HG03097 (cell line): Measurements from ENCODE around the gene BICRAL.
"Not testable (repeated sequence)": the region's sequence is repeated elsewhere in the genome, so short reads cannot be mapped to it uniquely, and the experiment has no call there.

Experiments used
- ATAC-seq: cut with Tn5 transposase; IDR thresholded peaks from one replicate; pipeline ENCODE4 v1.9.1; 2021; ENCODE audit not compliant: unreplicated experiment, low FRiP score

BICRAL gene

GRCh38 chr6:42781796-42782688, at the start of gene BICRAL:
Gene BICRAL (plus strand): TSS chr6:42782052. CDS start chr6:42822023, 39,971 bp downstream.
- no peak for ATAC-seq

DNA sequence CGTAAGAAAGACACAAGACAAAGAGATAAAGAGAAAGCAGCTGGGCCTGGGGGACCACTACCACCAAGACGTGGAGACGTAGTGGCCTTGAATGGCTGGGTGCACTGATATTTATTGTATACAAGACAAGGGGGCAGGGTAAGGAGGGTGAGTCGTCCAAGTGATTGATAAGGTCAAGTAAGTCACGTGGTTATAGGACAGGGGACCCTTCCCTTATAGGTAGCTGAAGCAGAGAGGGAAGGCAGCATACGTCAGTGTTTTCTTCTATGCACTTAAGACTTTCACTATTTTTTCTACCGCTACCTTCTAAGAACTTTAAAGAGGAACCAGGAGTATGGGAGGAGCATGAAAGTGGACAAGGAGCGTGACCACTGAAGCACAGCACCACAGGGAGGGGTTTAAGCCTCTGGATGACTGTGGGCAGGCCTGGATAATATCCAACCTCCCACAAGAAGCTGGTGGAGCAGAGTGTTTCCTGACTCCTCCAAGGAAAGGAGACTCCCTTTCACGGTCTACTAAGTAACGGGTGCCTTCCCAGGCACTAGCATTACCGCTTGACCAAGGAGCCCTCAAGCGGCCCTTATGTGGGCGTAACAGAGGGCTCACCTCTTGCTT, 47.9 kb upstream of the BICRAL start:
- not testable (repeated sequence) for ATAC-seq

GRCh38 chr6:42735976-42736375, 45.9 kb upstream of the BICRAL start:
- ATAC-seq: no peak

- no peak for ATAC-seq
Measured at GRCh38 chr6:42740725-42741124, 41.1 kb upstream of the BICRAL start.

DNA sequence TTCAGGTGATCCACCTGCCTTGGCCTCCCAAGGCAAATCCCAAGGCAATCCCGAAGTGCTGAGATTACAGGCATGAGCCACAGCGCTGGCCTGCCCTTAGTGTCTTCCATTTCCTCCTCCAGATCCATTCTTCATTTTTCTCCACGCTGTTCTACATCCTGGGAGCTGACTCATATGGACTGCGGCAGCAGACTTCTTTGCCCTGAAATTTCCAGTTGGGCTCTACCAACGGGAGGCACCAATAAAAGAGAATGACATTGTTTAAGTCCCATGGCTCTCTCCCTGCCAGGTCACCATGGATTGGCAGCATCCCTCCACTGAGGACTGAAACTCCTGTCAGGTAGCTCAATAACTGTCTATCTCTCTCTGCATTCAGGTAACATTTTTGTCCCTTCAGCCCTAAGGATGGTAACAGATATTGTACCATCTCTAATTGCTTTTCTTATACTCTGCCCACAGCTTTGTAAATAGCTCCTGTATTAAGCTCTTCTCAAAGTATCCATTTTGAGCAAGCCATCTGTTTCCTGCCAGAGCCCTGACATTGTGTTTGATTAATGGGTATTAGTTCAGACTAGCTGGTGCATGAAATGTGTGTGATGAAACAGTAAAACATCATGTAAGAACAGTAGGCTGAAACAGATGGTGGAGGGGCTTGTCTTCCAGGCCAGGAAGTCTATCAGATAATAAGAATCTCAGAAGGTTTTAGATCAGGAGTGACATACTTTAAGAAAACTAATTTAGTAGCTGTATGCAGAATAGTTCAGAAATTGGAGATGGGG, 39.5 kb upstream of the BICRAL start:
- ATAC-seq: no peak

GRCh38 chr6:42744351-42744893, 37.4 kb upstream of the BICRAL start:
- ATAC-seq: no peak

- no peak for ATAC-seq
Measured at GRCh38 chr6:42745083-42745639, 36.7 kb upstream of the BICRAL start.

DNA sequence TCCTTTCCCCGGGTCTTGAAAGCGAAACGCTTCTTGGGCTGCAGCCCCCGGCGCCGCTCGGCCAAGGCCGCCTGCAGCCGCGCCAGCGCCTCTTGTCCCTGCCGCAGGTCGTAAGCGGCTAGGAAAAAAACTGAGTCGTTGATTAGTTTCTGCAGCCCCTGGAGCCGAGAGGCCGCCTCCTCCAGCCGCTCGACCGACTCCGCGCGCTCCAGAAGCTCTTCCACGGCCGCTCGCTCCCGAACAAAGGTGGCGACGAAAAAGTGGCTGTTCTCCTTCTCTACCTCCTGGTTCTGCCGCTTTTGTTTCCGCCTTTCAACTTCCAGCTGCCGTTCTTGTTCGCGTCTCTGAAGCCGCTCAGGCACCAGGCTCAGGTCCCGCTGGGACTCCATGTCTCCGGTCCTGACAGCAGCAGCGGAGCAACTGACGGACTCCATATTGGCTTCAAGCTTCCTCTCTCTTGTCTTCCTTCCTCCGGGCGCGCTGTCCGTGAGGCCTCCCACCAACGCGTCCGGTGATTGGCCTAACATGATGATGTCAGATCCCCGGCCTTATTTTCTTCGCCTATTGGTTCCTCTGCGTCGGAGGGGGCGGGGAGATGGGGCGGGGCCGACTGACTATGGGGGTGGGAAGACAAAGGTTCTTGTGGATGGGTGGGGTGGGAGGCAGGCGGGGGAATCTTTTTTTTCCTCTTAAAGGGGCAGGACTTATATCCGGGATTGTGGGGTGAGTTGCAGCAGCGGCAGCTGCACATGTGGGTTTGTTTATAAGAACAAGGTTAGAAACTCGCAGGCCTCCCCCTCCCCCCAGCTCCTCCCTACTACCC, 36.0 kb upstream of the BICRAL start, which contains the start of gene TBCC:
TBCC (minus strand) TSS at position 464 of the 823 bp plus-strand sequence; CDS start at position 434, 30 bp downstream.
- peak; percentile 63 for ATAC-seq

DNA sequence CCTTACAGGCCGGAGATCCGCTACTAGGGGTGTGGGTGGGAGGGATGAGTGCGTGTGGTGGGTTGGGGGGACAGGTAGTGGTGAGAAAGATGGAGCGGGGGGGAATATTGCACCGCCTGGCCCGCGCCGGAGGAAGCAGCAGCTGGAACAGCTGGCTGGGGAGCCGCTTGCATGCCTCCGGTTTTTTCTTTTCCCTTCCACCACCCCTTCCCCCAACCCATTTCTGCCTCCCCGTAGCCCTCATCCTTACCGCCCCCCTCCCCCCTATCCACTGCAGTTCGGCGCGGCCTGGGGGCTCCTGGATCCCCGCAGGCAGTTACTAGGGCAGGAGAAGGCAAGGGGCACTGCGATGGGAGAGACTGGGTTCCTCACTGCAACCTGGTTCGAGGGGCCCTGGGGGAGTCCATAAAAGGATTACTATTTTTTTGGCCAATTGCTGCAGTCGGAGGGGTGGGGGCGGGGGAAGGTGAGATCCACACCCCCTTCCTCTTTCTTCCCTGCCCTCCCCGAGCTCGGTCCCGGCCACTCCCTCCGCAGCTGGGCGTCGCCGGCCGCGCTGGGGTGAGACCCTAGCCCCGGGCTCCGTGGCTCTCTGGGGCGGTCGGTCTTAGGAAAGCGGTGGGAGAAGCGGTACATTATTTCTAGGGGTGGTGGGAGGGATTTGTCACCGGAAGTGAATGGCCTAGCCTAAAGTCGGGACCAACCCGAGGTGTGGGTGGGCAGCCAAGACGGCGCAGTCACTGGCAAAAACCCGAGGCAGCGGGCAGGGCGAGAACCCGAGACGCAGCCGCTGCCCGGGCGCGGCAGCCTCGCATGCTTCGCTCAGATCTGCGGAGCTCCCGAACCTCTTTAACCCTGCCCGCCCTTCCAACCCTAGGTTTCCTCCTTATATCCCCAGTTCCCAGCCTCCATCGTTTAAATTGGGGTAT, 35.1 kb upstream of the BICRAL start:
- ATAC-seq: peak; percentile 62

GRCh38 chr6:42748203-42748898, 33.5 kb upstream of the BICRAL start:
- no peak for ATAC-seq

- ATAC-seq: no peak
Measured at GRCh38 chr6:42751055-42751454, 30.8 kb upstream of the BICRAL start.

DNA sequence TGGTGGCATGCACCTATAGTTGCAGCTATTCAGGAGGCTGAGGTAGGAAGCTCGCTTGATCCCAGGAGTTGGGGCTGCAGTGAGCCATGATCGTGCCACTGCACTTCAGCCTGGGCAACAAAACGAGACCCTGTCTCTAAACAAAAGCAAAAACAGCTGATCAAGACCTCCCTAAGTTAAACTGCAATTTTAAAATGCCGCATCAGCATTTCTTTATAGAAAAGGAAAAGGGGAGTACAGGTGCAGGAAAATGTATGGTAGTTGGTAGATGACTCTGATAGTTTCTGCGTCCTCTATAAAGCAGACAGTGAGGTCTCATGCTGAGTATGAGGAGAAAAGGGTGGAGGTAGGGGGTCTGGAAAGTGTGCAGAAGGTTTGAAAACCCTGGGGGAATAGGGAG, 27.1 kb upstream of the BICRAL start:
- no peak for ATAC-seq

DNA sequence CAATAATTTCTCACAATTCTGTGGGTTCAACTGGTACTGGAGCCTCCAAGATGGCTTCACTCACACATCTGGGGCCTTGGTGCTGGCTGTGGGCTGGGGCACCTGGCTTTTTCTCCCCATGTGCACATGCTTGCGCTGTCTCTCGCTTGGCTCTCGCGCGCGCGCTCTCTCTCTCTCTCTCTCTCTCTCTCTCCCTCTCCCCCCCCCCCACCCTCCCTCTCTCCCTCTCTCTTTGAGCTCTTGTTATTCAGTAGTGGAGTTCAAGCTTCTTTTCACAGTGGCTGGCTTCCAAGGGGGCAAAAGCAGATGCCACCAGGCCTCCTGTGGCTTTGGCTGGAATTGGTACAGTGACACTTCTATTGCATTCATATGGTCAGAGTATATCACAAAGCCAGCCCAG, 25.1 kb upstream of the BICRAL start:
- no peak for ATAC-seq

- no peak for ATAC-seq
Measured at GRCh38 chr6:42758756-42759430, 23.0 kb upstream of the BICRAL start.

DNA sequence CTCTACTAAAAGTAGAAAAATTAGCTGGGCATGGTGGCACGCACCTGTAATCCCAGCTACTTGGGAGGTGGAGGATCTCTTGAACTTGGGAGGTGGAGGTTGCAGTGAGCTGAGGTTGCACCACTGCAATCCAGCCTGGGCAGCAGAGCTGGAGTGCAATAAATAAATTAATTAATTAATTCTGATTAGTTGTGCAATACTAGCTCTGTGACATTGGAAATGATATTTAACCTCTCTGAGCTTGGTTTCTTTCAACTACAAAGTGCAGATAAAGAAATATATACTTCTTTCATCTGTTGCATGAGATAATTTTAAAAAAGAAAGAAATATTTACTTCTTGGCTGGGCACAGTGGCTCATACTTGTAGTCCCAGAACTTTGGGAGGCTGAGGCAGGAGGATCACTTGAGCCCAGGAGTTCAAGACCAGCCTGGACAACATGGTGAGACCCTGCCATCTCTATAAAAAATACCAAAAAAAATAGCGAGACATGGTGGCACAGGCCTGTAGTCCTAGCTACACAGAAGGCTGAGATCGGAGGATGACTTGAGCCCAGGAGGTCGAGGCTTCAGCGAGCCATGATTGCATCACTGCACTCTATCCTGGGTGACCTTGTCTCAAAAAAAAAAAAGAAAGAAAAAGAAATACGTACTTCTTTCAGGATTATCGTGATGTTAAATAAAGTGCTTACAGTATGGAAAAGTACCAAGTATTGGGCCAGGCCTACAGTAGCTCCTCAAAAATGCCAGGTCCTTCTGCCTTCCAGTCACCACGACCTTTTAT, 20.4 kb upstream of the BICRAL start:
- ATAC-seq: no peak

GRCh38 chr6:42762426-42762859, 19.4 kb upstream of the BICRAL start:
- no peak for ATAC-seq

DNA sequence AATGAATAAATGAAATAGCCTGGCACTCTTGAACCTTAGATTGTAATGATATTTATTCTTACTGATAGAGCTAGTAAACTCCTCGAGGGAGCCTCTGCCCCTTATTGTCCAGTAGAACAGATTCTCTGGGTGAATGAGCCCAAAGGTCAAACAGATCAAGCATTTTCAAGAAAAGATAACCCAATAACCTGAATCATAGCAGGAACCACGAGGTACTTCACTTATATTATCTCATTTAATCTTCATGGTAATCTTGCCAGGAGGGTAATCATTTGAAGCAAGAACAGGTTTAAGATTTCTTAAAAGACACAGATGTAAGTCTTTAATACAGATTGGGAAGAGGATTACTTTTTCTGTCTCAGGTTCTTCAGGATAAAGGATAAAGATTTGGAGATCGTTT, 18.9 kb upstream of the BICRAL start:
- ATAC-seq: no peak
